GM18502 (cell line): ENCODE results near the gene GRK2.
"Not testable (repeated sequence)": the region's sequence is repeated elsewhere in the genome, so short reads cannot be mapped to it uniquely, and the experiment has no call there.

Source experiments
- ATAC-seq: cut with Tn5 transposase; IDR thresholded peaks from one replicate; pipeline ENCODE4 v1.9.1; 2021; ENCODE audit warnings: mild to moderate bottlenecking; ENCODE audit not compliant: unreplicated experiment, poor library complexity

The GRK2 gene

GRCh38 chr11:67266449-67267187, at the start of gene GRK2:
Gene GRK2, plus strand, starts transcription at chr11:67266473. Its CDS starts 227 bp downstream, at chr11:67266700.
- no peak for ATAC-seq

- ATAC-seq = no peak
These were observed 38.5 kb upstream of the GRK2 start for GRCh38 chr11:67227726-67228125.

GRCh38 chr11:67230406-67230805, 35.9 kb upstream of the GRK2 start:
- no peak for ATAC-seq

- ATAC-seq = no peak
These were observed 35.4 kb upstream of the GRK2 start for GRCh38 chr11:67230886-67231285.

GRCh38 chr11:67233584-67234190, 32.6 kb upstream of the GRK2 start:
- ATAC-seq = no peak

- not testable (repeated sequence) for ATAC-seq
These were observed 31.7 kb upstream of the GRK2 start for GRCh38 chr11:67234571-67234970.

- ATAC-seq = no peak
These were observed 28.7 kb upstream of the GRK2 start for GRCh38 chr11:67237574-67237973.

GRCh38 chr11:67238894-67239782, 27.1 kb upstream of the GRK2 start:
- no peak for ATAC-seq

GRCh38 chr11:67239783-67240575, 26.3 kb upstream of the GRK2 start:
- peak; percentile 86 for ATAC-seq

GRCh38 chr11:67240576-67241389, 25.5 kb upstream of the GRK2 start:
- ATAC-seq = no peak

GRCh38 chr11:67242548-67242947, 23.7 kb upstream of the GRK2 start:
- ATAC-seq = no peak

- ATAC-seq = no peak
These were observed 23.2 kb upstream of the GRK2 start for GRCh38 chr11:67243051-67243450.

- ATAC-seq = no peak
These were observed 21.2 kb upstream of the GRK2 start for GRCh38 chr11:67245046-67245445.

GRCh38 chr11:67247946-67248550, 18.2 kb upstream of the GRK2 start:
- ATAC-seq = no peak

- ATAC-seq = no peak
These were observed 17.6 kb upstream of the GRK2 start for GRCh38 chr11:67248653-67249052.

GRCh38 chr11:67250059-67251043, 15.9 kb upstream of the GRK2 start:
- ATAC-seq = no peak

- ATAC-seq = no peak
These were observed 14.4 kb upstream of the GRK2 start for GRCh38 chr11:67251841-67252240.

GRCh38 chr11:67252831-67253239, 13.4 kb upstream of the GRK2 start:
- no peak for ATAC-seq
